ENCODE measurements around the gene SRSF7. TPM values are rescaled to one million over a fixed set of nuclear protein-coding genes. Genes with fewer than 3 reads are reported as not detected.
"Not testable (repeated sequence)": the region's sequence is repeated elsewhere in the genome, so short reads cannot be mapped to it uniquely, and the experiment has no call there.

Gene SRSF7
- total and polyA plus RNA-seq, 11 donors: 28.1 to 101 (median 43.9) TPM

DNA sequence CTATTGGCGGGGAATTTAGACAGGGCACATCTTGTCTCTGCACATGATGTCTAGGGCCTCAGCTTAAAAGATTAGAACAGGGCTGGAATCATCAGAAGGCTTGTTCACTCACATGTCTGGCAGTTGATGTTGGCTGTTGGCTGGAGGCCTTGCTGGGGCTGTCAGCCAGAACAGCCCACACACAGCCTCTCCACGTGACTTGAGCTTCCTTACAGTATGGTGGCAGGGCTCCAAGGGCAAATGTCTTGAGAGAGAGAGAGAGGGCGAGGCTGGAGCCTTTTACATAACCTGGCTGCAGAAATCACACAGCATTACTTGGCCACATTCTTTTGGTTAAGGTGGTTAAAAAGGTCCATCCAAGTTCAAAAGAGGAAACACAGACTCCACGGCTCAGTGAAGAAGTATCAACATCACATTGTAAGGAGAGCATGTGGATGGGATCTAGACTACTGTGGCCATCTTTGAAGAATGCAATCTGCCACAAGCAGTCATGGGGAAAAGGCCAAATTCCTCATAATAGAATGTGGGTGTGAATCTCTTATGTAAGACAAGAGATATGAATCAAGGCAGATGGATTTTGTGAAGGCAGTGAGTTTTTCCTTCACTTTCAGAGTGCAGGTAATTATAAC, 30.4 kb downstream of the SRSF7 start:
- peaks cover 0 to 8% (median 0%) of the 10 kb centered on the region in 9 donors for H3K36me3 ChIP-seq
- TF ChIP-seq POLR2A (IDR thresholded peaks at IDR 0.05) (no peak), CTCF (IDR thresholded peaks at IDR 0.05) (no peak)
- peak overlapping the region; percentile 2 to 76 (median 48) for H3K27ac ChIP-seq
- H3K27me3 ChIP-seq: no peaks in the 10 kb centered on the region
- 12 to 20% (median 16%) methylated on average over 4 of the region's 4 CpGs for WGBS, 4 donors
- H3K4me1 ChIP-seq: peaks cover 0 to 35% (median 21%) of the 10 kb centered on the region in 12 donors
- no peaks in the 10 kb centered on the region for H3K9me3 ChIP-seq
- intact Hi-C loops (cut with DNase I): loop anchor here in 9 of 10 donors (5.0 to 10.0 kb wide), 4 partner anchors 53 to 406 kb away; partner anchors contain the start of genes HNRNPLL (in 5 of the 9) and GALM (in 2 of the 9)
- no peak overlapping the region for H3K4me3 ChIP-seq
- ATAC-seq: peak; percentile 86 to 95 (median 94)
- peak; percentile 75 to 84 (median 80) for DNase-seq

- intact Hi-C loops (cut with DNase I): loop anchor here (5.0 to 10.0 kb wide), 5 partner anchors 52 to 405 kb away; partner anchors contain the start of genes HNRNPLL (in 5 of the 10) and GALM (in 2 of the 10)
- peak overlapping the region in 7 of 12 donors; percentile 21 to 70 (median 50) for H3K27ac ChIP-seq
- no peak for DNase-seq
- H3K4me1 ChIP-seq: peaks cover 0 to 44% (median 21%) of the 10 kb centered on the region in 12 donors
- peaks cover 0 to 8% (median 0%) of the 10 kb centered on the region in 9 donors for H3K36me3 ChIP-seq
- no peak for ATAC-seq
- no peak for TF ChIP-seq POLR2A (IDR thresholded peaks at IDR 0.05)
- no peak for TF ChIP-seq CTCF (IDR thresholded peaks at IDR 0.05)
- H3K4me3 ChIP-seq: no peak overlapping the region
- H3K27me3 ChIP-seq: no peaks in the 10 kb centered on the region
- H3K9me3 ChIP-seq: no peaks in the 10 kb centered on the region
- 91 to 93% (median 92%) methylated on average over 12 of the region's 12 CpGs for WGBS, 4 donors
Observed at GRCh38 chr2:38719706-38720105, 31.5 kb downstream of the SRSF7 start.

- WGBS, 4 donors: 89 to 92% (median 90%) methylated on average over 4 of the region's 4 CpGs
- Histone ChIP-seq H3K36me3 (peaks cover 0 to 8% (median 0%) of the 10 kb centered on the region in 9 donors), H3K4me1 (peaks cover 0 to 44% (median 21%) of the 10 kb centered on the region in 12 donors), H3K27me3 (no peaks in the 10 kb centered on the region), H3K9me3 (no peaks in the 10 kb centered on the region), H3K27ac (no peak overlapping the region), H3K4me3 (no peak overlapping the region)
- intact Hi-C loops (cut with DNase I): loop anchor here in 1 of 10 donors (10.0 kb wide), 1 partner anchor 64 kb away; no protein-coding TSS in a partner anchor
- TF ChIP-seq CTCF (IDR thresholded peaks at IDR 0.05) (no peak), POLR2A (IDR thresholded peaks at IDR 0.05) (no peak)
- no peak for DNase-seq
- ATAC-seq: no peak
Observed at GRCh38 chr2:38718601-38719000, 32.6 kb downstream of the SRSF7 start.

DNA sequence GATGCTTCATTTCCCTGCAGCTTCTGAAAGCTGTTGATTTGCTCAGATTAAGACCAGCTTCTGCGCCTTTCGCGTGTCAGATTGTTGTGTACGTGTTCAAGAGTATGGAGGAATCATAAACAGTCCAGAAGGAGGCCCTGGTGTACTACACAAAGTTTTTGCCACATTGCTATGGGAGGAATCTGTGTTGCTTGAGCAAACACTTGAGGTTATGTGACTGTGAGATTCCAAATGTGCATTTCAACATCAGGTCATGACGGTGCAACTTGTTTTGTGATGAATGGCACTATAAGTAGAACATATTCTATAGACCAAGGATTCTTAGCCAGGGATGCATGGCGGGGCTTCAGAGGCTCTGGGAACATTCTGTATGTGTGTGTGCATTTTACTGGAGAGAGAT, 35.0 kb downstream of the SRSF7 start:
- H3K27ac ChIP-seq: no peak overlapping the region
- no peak for ATAC-seq
- H3K36me3 ChIP-seq: peaks cover 0 to 18% (median 0%) of the 10 kb centered on the region in 9 donors
- peaks cover 0 to 26% (median 10%) of the 10 kb centered on the region in 12 donors for H3K4me1 ChIP-seq
- no peaks in the 10 kb centered on the region for H3K9me3 ChIP-seq
- H3K4me3 ChIP-seq: no peak overlapping the region
- H3K27me3 ChIP-seq: no peaks in the 10 kb centered on the region
- WGBS, 4 donors: 75 to 78% (median 77%) methylated on average over 6 of the region's 6 CpGs
- intact Hi-C loops (cut with DNase I): loop anchor here in 1 of 10 donors (10.0 kb wide), 1 partner anchor 61 kb away; no protein-coding TSS in a partner anchor
- TF ChIP-seq POLR2A (IDR thresholded peaks at IDR 0.05) (no peak), CTCF (IDR thresholded peaks at IDR 0.05) (no peak)
- no peak for DNase-seq

GRCh38 chr2:38714941-38715340, 36.2 kb downstream of the SRSF7 start:
- Histone ChIP-seq H3K4me1 (peaks cover 0 to 14% (median 2%) of the 10 kb centered on the region in 12 donors), H3K36me3 (peaks cover 0 to 18% (median 0%) of the 10 kb centered on the region in 9 donors)
- intact Hi-C loops (cut with DNase I): loop anchor here in 1 of 10 donors (10.0 kb wide), 1 partner anchor 60 kb away; no protein-coding TSS in a partner anchor
- H3K27me3 ChIP-seq, ATAC-seq, DNase-seq, H3K4me3 ChIP-seq, H3K9me3 ChIP-seq, H3K27ac ChIP-seq: not testable (repeated sequence)
- WGBS, 4 donors: 94 to 100% (median 96%) methylated on average over 1 of the region's 1 CpG
